CD14-positive monocyte (primary cell): ENCODE results near the gene TRHDE. TPM values are rescaled to one million over a fixed set of nuclear protein-coding genes. Genes with fewer than 3 reads are reported as not detected.

ENCODE experiments used
- DNase-seq, 3 donors: peaks; one replicate each; pipeline ENCODE4 v3.0.0-alpha.2; 2011 to 2022
- H2AFZ ChIP-seq: 2 replicates; pipeline ENCODE4 v1.6.0; 2012; ENCODE audit warnings: mild to moderate bottlenecking, low read depth, low read length, inconsistent platforms; ENCODE audit not compliant: insufficient read depth, poor library complexity, severe bottlenecking
- H3K27ac ChIP-seq, 2 donors: 1 replicate in 1 of 2; 2 replicates in 1 of 2; pipeline ENCODE4 v1.5.1; 2012 to 2013; ENCODE audit warnings: low read length in 2 of 2, control low read depth in 1 of 2, inconsistent platforms in 1 of 2, low read depth in 1 of 2, mild to moderate bottlenecking in 1 of 2
- H3K27me3 ChIP-seq, 2 donors: one replicate each; pipeline versions ENCODE4 v1.6.0 to v1.6.1; 2011 to 2013; ENCODE audit warnings: low read length in 2 of 2; ENCODE audit not compliant: control insufficient read depth in 2 of 2, insufficient read depth in 2 of 2
- H3K36me3 ChIP-seq, 2 donors: replicated peaks in 1 of 2; 1 replicate in 1 of 2; 2 replicates in 1 of 2; pipeline versions ENCODE4 v1.5.1 to v1.6.1; 2012 to 2013; ENCODE audit warnings: low read length in 2 of 2, control low read depth in 1 of 2, inconsistent platforms in 1 of 2, mild to moderate bottlenecking in 1 of 2; ENCODE audit not compliant: insufficient read depth in 2 of 2, control insufficient read depth in 1 of 2
- H3K4me1 ChIP-seq, 2 donors: 1 replicate in 1 of 2; 2 replicates in 1 of 2; pipeline versions ENCODE4 v1.5.1 to v1.6.1; 2012 to 2013; ENCODE audit warnings: low read length in 2 of 2, control low read depth in 1 of 2, inconsistent platforms in 1 of 2, mild to moderate bottlenecking in 1 of 2, moderate library complexity in 1 of 2; ENCODE audit not compliant: insufficient read depth in 2 of 2, control insufficient read depth in 1 of 2
- H3K4me2 ChIP-seq: replicated peaks from 2 replicates; pipeline ENCODE3; 2012; ENCODE audit warnings: low read length, moderate library complexity, mild to moderate bottlenecking; ENCODE audit not compliant: poor library complexity, severe bottlenecking; ENCODE audit errors: extremely low read depth
- H3K4me3 ChIP-seq, 3 experiments: fragments of 200-600 bp in 1 of 3; sonication (generic) in 1 of 3; replicated peaks in 1 of 3; 1 replicate in 2 of 3; 2 replicates in 1 of 3; pipeline ENCODE4 v1.5.1; 2011 to 2013; ENCODE audit warnings: low read length in 3 of 3, mild to moderate bottlenecking in 3 of 3, control low read depth in 2 of 3, low read depth in 2 of 3, inconsistent platforms in 1 of 3, moderate library complexity in 1 of 3
- H3K79me2 ChIP-seq: 2 replicates; pipeline ENCODE4 v1.6.0; 2012; ENCODE audit warnings: mild to moderate bottlenecking, control low read depth, inconsistent platforms, low read length, moderate library complexity; ENCODE audit not compliant: insufficient read depth
- H3K9ac ChIP-seq: 2 replicates; pipeline ENCODE4 v1.6.0; 2017; ENCODE audit warnings: low read length, mild to moderate bottlenecking; ENCODE audit not compliant: insufficient read depth, poor library complexity, severe bottlenecking
- H3K9me3 ChIP-seq, 2 donors: replicated peaks in 1 of 2; 1 replicate in 1 of 2; 2 replicates in 1 of 2; pipeline versions ENCODE4 v1.5.1 to v1.6.1; 2012 to 2013; ENCODE audit warnings: low read length in 2 of 2, control low read depth in 1 of 2; ENCODE audit not compliant: control insufficient read depth in 1 of 2, insufficient read depth in 1 of 2
- H4K20me1 ChIP-seq: 2 replicates; pipeline ENCODE4 v1.6.0; 2012; ENCODE audit warnings: mild to moderate bottlenecking, low read length, control low read depth, moderate library complexity; ENCODE audit not compliant: insufficient read depth
- H3K27ac Mint-ChIP-seq, 7 donors: one replicate each; pipeline ENCODE4 v1.8.0; 2020; ENCODE audit warnings: mild to moderate bottlenecking in 7 of 7, mixed read lengths in 7 of 7, moderate library complexity in 6 of 7, inconsistent platforms in 2 of 7
- H3K27me3 Mint-ChIP-seq, 3 donors: one replicate each; pipeline ENCODE4 v1.8.0; 2021 to 2022; ENCODE audit warnings: low read depth in 3 of 3, mild to moderate bottlenecking in 3 of 3, mixed read lengths in 3 of 3, moderate library complexity in 3 of 3, inconsistent platforms in 1 of 3
- H3K36me3 Mint-ChIP-seq, 2 donors: one replicate each; pipeline ENCODE4 v1.8.0; 2020; ENCODE audit warnings: mixed read lengths in 2 of 2, inconsistent platforms in 1 of 2, mild to moderate bottlenecking in 1 of 2
- H3K4me1 Mint-ChIP-seq: one replicate; pipeline ENCODE4 v1.8.0; 2020; ENCODE audit warnings: mild to moderate bottlenecking, mixed read lengths
- H3K4me3 Mint-ChIP-seq, 2 donors: one replicate each; pipeline ENCODE4 v1.8.0; 2020; ENCODE audit warnings: mild to moderate bottlenecking in 2 of 2, mixed read lengths in 2 of 2, moderate library complexity in 1 of 2
- H3K9me3 Mint-ChIP-seq, 7 donors: one replicate each; pipeline ENCODE4 v1.8.0; 2020 to 2022; ENCODE audit warnings: mixed read lengths in 7 of 7, mild to moderate bottlenecking in 6 of 7, moderate library complexity in 6 of 7, inconsistent platforms in 2 of 7
- CTCF ChIP-seq: fragments of 200-600 bp; IDR thresholded peaks from one replicate; pipeline ENCODE4 v1.8.0; 2022; ENCODE audit warnings: antibody characterized with exemption, mild to moderate bottlenecking
- WGBS: methylation state at CpG from one replicate; pipeline ENCODE4 v1.1.5; 2013; ENCODE audit warnings: missing lambda C conversion rate; ENCODE audit not compliant: insufficient coverage; 5-methylcytosine and 5-hydroxymethylcytosine counted together
- intact Hi-C, 2 donors: fragments of 100-400 bp; cut with micrococcal nuclease; formaldehyde crosslinking; loops; one replicate each; pipeline versions ENCODE4 v1.15.0 to v1.15.1; 2023
- polyA plus RNA-seq, 3 donors: library from polyadenylated mRNA; depleted of rRNA in 1 of 3; unstranded in 2 of 3; stranded (reverse) in 1 of 3; fragments of 300-500 nt in 2 of 3; fragments of >200 nt in 1 of 3; fragmentation: Illumina TruSeq in 2 of 3; gene quantifications; 1 replicate in 2 of 3; 2 replicates in 1 of 3; pipeline ENCODE4 v1.2.3, GENCODE V29; 2012 to 2021

TRHDE gene
- polyA plus RNA-seq, 3 donors: not detected

GRCh38 chr12:72330784-72331183 lies 58.6 kb downstream of the TRHDE start:
- Histone ChIP-seq H3K36me3 (no peaks in the 10 kb centered on the region), H3K79me2 (no peaks in the 10 kb centered on the region), H3K4me1 (no peaks in the 10 kb centered on the region), H3K9me3 (no peaks in the 10 kb centered on the region), H3K9ac (no peak overlapping the region), H3K27me3 (no peaks in the 10 kb centered on the region), H4K20me1 (no peaks in the 10 kb centered on the region), H3K4me2 (no peak overlapping the region), H3K27ac (no peak overlapping the region), H2AFZ (no peak overlapping the region), H3K4me3 (no peak overlapping the region)
- Mint-ChIP-seq H3K36me3 (no peaks in the 10 kb centered on the region), H3K27me3 (peaks cover 0 to 1% (median 0%) of the 10 kb centered on the region in 3 donors), H3K9me3 (peaks cover 0 to 6% (median 2%) of the 10 kb centered on the region in 7 donors), H3K27ac (no peak overlapping the region), H3K4me3 (no peak overlapping the region), H3K4me1 (no peaks in the 10 kb centered on the region)
- no peak for DNase-seq
- intact Hi-C loops: no loop called here
- TF ChIP-seq CTCF: no peak
- WGBS: 100% methylated on average over 1 of the region's 4 CpGs

- 86% methylated on average over 2 of the region's 6 CpGs for WGBS
- intact Hi-C loops: no loop called here
These were observed 65.2 kb downstream of the TRHDE start for GRCh38 chr12:72337382-72337781.

More at GRCh38 chr12:72337382-72337781, 65.2 kb downstream of the TRHDE start:
- Mint-ChIP-seq H3K4me1 (no peaks in the 10 kb centered on the region), H3K4me3 (no peak overlapping the region), H3K36me3 (no peaks in the 10 kb centered on the region), H3K27ac (no peak overlapping the region), H3K9me3 (peaks cover 0 to under 1% (median 0%) of the 10 kb centered on the region in 7 donors), H3K27me3 (no peaks in the 10 kb centered on the region)
- Histone ChIP-seq H3K27ac (no peak overlapping the region), H3K9me3 (no peaks in the 10 kb centered on the region), H3K79me2 (no peaks in the 10 kb centered on the region), H3K36me3 (no peaks in the 10 kb centered on the region), H3K27me3 (no peaks in the 10 kb centered on the region), H3K9ac (no peak overlapping the region), H3K4me3 (no peak overlapping the region), H4K20me1 (no peaks in the 10 kb centered on the region), H2AFZ (no peak overlapping the region), H3K4me1 (no peaks in the 10 kb centered on the region), H3K4me2 (no peak overlapping the region)
- no peak for TF ChIP-seq CTCF
- no peak for DNase-seq
